Measurements from ENCODE around the gene ICAM3. TPM values are rescaled to one million over a fixed set of nuclear protein-coding genes. Genes with fewer than 3 reads are reported as not detected.

ICAM3 gene
- total RNA-seq, 2 donors from 2014 or later: 144 to 228 TPM

GRCh38 chr19:10293637-10294367 is 45.6 kb downstream of the ICAM3 start:
- H3K36me3 Mint-ChIP-seq (ENCODE audit: low read depth): peaks cover 17% of the 10 kb centered on the region
- no peaks in the 10 kb centered on the region for H3K9me3 Mint-ChIP-seq
- H3K4me1 Mint-ChIP-seq: peaks cover 28% of the 10 kb centered on the region
- peak overlapping the region; percentile 61 for H3K27ac Mint-ChIP-seq
- H3K4me3 Mint-ChIP-seq: peak overlapping the region; percentile 74
- H3K27me3 Mint-ChIP-seq: peaks cover 30% of the 10 kb centered on the region
- no peak for ATAC-seq (replicated peaks)

- ATAC-seq (replicated peaks): no peak
- H3K27ac Mint-ChIP-seq: peak overlapping the region; percentile 61
- H3K36me3 Mint-ChIP-seq (ENCODE audit: low read depth): peaks cover 17% of the 10 kb centered on the region
- H3K27me3 Mint-ChIP-seq: peaks cover 35% of the 10 kb centered on the region
- H3K4me3 Mint-ChIP-seq: peak overlapping the region; percentile 74
- peaks cover 32% of the 10 kb centered on the region for H3K4me1 Mint-ChIP-seq
- H3K9me3 Mint-ChIP-seq: no peaks in the 10 kb centered on the region
Measured at GRCh38 chr19:10292789-10293636, 46.4 kb downstream of the ICAM3 start.

GRCh38 chr19:10292206-10292788 is 47.1 kb downstream of the ICAM3 start:
- Mint-ChIP-seq H3K4me3 (peak overlapping the region; percentile 74), H3K4me1 (peaks cover 32% of the 10 kb centered on the region), H3K27me3 (peaks cover 38% of the 10 kb centered on the region), H3K27ac (peak overlapping the region; percentile 33), H3K9me3 (no peaks in the 10 kb centered on the region), H3K36me3 (ENCODE audit: low read depth) (peaks cover 17% of the 10 kb centered on the region)
- ATAC-seq (replicated peaks): peak; percentile 61

- Mint-ChIP-seq H3K27ac (peak overlapping the region; percentile 33), H3K36me3 (ENCODE audit: low read depth) (peaks cover 22% of the 10 kb centered on the region)
Measured at GRCh38 chr19:10291554-10292205, 47.7 kb downstream of the ICAM3 start.

GRCh38 chr19:10290876-10291553 is 48.4 kb downstream of the ICAM3 start:
- H3K4me1 Mint-ChIP-seq: peaks cover 37% of the 10 kb centered on the region
- H3K27ac Mint-ChIP-seq: peak overlapping the region; percentile 10
- no peaks in the 10 kb centered on the region for H3K9me3 Mint-ChIP-seq
- ATAC-seq (replicated peaks): peak; percentile 14
- peaks cover 38% of the 10 kb centered on the region for H3K27me3 Mint-ChIP-seq
- peaks cover 28% of the 10 kb centered on the region for H3K36me3 Mint-ChIP-seq (ENCODE audit: low read depth)
- peak overlapping the region; percentile 74 for H3K4me3 Mint-ChIP-seq

More at GRCh38 chr19:10291554-10292205, 47.7 kb downstream of the ICAM3 start:
- no peak for ATAC-seq (replicated peaks)
- H3K4me3 Mint-ChIP-seq: peak overlapping the region; percentile 74
- H3K9me3 Mint-ChIP-seq: no peaks in the 10 kb centered on the region
- peaks cover 38% of the 10 kb centered on the region for H3K27me3 Mint-ChIP-seq
- peaks cover 32% of the 10 kb centered on the region for H3K4me1 Mint-ChIP-seq

- peaks cover 39% of the 10 kb centered on the region for H3K4me1 Mint-ChIP-seq
- H3K4me3 Mint-ChIP-seq: peak overlapping the region; percentile 74
- peak overlapping the region; percentile 10 for H3K27ac Mint-ChIP-seq
- H3K9me3 Mint-ChIP-seq: no peaks in the 10 kb centered on the region
- H3K36me3 Mint-ChIP-seq (ENCODE audit: low read depth): peaks cover 34% of the 10 kb centered on the region
- H3K27me3 Mint-ChIP-seq: peaks cover 35% of the 10 kb centered on the region
- no peak for ATAC-seq (replicated peaks)
Measured at GRCh38 chr19:10290357-10290875, 49.0 kb downstream of the ICAM3 start.

GRCh38 chr19:10289836-10290356 is 49.5 kb downstream of the ICAM3 start, which contains the start of gene ICAM5:
Gene ICAM5 (plus strand): TSS chr19:10289952. CDS start chr19:10290044, 92 bp downstream.
- Mint-ChIP-seq H3K9me3 (no peaks in the 10 kb centered on the region), H3K4me1 (peaks cover 42% of the 10 kb centered on the region)

GRCh38 chr19:10289167-10289835 is 50.1 kb downstream of the ICAM3 start:
- peak; percentile 18 for ATAC-seq (replicated peaks)
- Mint-ChIP-seq H3K4me1 (peaks cover 45% of the 10 kb centered on the region), H3K9me3 (no peaks in the 10 kb centered on the region), H3K27ac (no peak overlapping the region), H3K36me3 (ENCODE audit: low read depth) (peaks cover 46% of the 10 kb centered on the region), H3K4me3 (peak overlapping the region; percentile 74), H3K27me3 (peaks cover 34% of the 10 kb centered on the region)

More at GRCh38 chr19:10289836-10290356, 49.5 kb downstream of the ICAM3 start, which contains the start of gene ICAM5:
- Mint-ChIP-seq H3K4me3 (peak within 1 kb of the TSS; percentile 74), H3K27me3 (peaks cover 34% of the 10 kb centered on the region), H3K27ac (peak within 1 kb of the TSS; percentile 10), H3K36me3 (ENCODE audit: low read depth) (peaks cover 40% of the 10 kb centered on the region)
- no peak for ATAC-seq (replicated peaks)

- Mint-ChIP-seq H3K27ac (no peak overlapping the region), H3K9me3 (no peaks in the 10 kb centered on the region), H3K27me3 (peaks cover 34% of the 10 kb centered on the region), H3K36me3 (ENCODE audit: low read depth) (peaks cover 51% of the 10 kb centered on the region), H3K4me3 (peak overlapping the region; percentile 74), H3K4me1 (peaks cover 45% of the 10 kb centered on the region)
- ATAC-seq (replicated peaks): peak; percentile 17
Measured at GRCh38 chr19:10288662-10289166, 50.7 kb downstream of the ICAM3 start.

GRCh38 chr19:10286803-10287737 is 52.4 kb downstream of the ICAM3 start, which contains the start of gene ICAM4:
Gene ICAM4 (plus strand): TSS chr19:10286955. CDS start chr19:10287013, 58 bp downstream.
- H3K4me1 Mint-ChIP-seq: peaks cover 36% of the 10 kb centered on the region
- no peak within 1 kb of the TSS for H3K27ac Mint-ChIP-seq
- no peaks in the 10 kb centered on the region for H3K9me3 Mint-ChIP-seq
- H3K4me3 Mint-ChIP-seq: peak within 1 kb of the TSS; percentile 74
- peaks cover 25% of the 10 kb centered on the region for H3K27me3 Mint-ChIP-seq
- peaks cover 61% of the 10 kb centered on the region for H3K36me3 Mint-ChIP-seq (ENCODE audit: low read depth)
- peak; percentile 55 for ATAC-seq (replicated peaks)

GRCh38 chr19:10285393-10285792 is 54.0 kb downstream of the ICAM3 start:
- Mint-ChIP-seq H3K27me3 (peaks cover 13% of the 10 kb centered on the region), H3K9me3 (no peaks in the 10 kb centered on the region), H3K4me3 (peak overlapping the region; percentile 16), H3K27ac (peak overlapping the region; percentile 10), H3K36me3 (ENCODE audit: low read depth) (peaks cover 73% of the 10 kb centered on the region), H3K4me1 (peaks cover 28% of the 10 kb centered on the region)
- ATAC-seq (replicated peaks): no peak

- peak overlapping the region; percentile 16 for H3K4me3 Mint-ChIP-seq
- H3K36me3 Mint-ChIP-seq (ENCODE audit: low read depth): peaks cover 73% of the 10 kb centered on the region
- ATAC-seq (replicated peaks): no peak
- no peaks in the 10 kb centered on the region for H3K9me3 Mint-ChIP-seq
- peaks cover 9% of the 10 kb centered on the region for H3K27me3 Mint-ChIP-seq
- peaks cover 26% of the 10 kb centered on the region for H3K4me1 Mint-ChIP-seq
- peak overlapping the region; percentile 10 for H3K27ac Mint-ChIP-seq
Measured at GRCh38 chr19:10284960-10285278, 54.5 kb downstream of the ICAM3 start.

Measured in activated T-helper 17 cell treated with anti-CD3 and anti-CD28 coated beads, Interleukin-2, amount 50 U/mL, for 72 hours (primary cell).